ENCODE measurements around the gene HPD.
"Not testable (repeated sequence)": the region's sequence is repeated elsewhere in the genome, so short reads cannot be mapped to it uniquely, and the experiment has no call there.

GRCh38 chr12:121790785-121791184 lies 67.9 kb downstream of the HPD start:
- TF ChIP-seq CTCF (IDR thresholded peaks at IDR 0.05 in 4 of 5, conservative IDR thresholded peaks at IDR 0.05 in 1 of 5); POLR2A (IDR thresholded peaks at IDR 0.05): not testable (repeated sequence)
